HG02870 (cell line): ENCODE results near the gene BRAT1.
A peak's percentile ranks its signal among the peaks of the same experiment; 100 is the strongest.

ENCODE experiments used
- ATAC-seq: cut with Tn5 transposase; IDR thresholded peaks from one replicate; pipeline ENCODE4 v1.9.1; 2021; ENCODE audit warnings: mild to moderate bottlenecking, moderate library complexity; ENCODE audit not compliant: unreplicated experiment

Gene BRAT1

DNA sequence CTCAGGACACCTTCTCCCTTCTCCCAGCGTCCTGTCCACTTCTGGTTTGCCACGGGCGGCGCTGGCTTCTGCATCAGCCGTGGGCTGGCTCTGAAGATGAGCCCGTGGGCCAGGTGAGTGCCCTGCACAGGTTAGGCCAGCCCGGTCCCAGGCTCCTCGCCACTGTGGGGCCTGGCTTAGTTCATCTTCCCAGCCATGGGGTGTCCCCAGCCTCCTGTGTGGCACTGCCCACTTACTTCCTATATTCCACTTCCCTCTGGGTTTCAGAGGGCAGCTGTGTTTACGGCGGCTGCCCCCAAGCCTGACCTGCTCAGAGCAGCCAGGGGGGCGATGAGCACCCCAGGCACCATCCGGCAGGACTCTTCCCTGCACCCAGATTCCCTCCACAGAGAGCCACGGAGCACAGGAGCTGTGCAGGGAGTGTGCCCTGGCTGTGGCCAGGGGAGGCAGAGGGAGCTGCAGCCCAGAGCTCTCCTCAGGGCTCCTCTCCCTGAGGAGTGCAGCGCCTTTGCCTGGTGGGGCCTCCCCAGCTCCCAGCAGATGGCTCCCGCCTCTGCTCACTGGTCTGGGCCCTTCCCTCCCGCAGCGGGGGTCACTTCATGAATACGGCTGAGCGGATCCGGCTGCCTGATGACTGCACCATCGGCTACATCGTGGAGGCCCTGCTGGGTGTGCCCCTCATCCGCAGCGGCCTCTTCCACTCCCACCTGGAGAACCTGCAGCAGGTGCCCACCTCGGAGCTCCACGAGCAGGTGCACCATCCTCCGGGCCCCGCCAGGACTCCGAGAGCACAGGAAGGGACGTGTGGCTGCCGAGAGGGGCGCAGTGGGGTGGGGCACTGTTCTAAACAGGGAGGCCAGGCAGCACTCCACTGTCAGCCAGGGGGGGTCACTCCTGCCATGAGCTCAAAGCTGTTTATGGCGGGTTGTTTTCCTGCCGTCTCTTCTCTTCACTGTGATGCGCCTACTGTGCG, 29.4 kb downstream of the BRAT1 start:
- no peak for ATAC-seq

DNA sequence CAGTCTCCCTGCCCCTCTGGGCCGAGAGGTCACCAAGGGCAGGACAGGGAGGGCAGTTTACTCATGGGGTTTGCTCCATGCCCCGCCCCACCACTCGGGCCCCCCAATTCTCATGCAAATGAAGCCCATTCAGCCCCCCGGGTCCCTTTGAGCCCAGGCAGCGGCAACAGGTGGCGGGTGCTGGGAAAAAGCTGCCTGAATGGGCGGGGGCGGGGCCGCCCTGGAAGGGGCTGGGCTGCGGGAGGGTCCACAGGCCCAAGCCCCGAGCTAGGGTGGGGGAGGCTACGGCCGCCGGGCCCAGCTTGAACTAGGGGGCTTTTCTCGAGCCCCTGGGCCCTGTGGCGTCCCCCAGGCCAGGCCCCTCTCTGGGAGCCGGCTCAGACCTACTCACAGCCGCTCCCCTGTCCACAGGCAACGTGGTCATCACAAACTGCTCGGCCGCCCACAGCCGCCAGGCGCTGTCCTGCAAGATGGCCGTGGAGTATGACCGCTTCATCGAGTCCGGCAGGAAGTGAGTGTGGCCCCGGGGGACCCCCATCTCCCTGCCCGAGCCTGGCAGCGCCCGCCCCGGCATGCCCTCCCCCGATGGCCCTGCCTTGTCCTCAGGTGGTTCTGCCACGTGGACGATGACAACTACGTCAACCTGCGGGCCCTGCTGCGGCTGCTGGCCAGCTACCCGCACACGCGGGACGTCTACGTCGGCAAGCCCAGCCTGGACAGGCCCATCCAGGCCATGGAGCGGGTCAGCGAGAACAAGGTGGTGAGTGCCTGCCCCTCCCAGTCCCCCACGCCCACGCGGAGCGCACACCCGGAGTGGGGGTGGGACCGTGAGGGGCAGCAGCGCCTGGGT, 30.3 kb downstream of the BRAT1 start:
- ATAC-seq = no peak

DNA sequence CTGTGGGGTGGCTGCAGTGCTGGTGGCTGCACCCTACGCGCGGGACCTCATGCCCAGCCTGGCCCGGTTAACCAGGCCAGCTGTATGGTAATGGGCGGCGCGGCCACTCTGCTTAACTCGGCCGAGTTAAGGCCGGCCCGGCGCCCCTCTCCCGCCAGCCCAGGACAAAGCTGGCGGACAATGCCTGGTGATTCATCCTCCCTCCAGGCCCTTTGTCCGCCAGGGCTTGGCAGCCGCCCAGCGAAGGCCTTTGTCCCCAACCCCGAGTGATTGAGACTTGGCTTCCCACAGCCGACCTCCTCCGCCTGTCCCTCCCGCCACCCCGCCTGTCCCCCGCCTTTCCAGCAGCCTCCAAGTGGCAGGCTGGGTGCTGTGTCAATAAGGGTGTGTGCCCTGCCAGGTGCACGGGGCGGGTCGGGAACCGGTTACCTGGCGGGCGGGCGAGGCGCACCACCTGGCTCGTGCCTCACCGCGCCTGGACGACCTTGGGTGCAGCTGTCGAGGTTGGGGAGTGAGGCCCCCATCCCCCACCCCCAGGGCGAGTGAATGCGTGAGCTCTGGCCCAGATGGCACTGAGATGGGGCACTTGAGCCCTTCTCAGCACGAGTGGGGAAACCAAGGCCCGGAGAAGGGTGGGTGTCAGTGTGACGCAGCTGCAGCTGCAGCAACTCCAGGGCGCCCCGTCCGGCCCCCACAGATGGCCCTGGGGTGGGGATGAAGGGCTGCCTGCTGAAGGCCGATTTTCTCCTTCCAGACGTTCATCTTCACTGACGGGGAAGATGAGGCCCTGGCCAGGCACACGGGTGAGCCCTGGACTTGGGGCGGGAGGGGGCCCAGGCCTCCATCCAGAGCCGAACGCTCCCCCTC, 31.1 kb downstream of the BRAT1 start:
- no peak for ATAC-seq

DNA sequence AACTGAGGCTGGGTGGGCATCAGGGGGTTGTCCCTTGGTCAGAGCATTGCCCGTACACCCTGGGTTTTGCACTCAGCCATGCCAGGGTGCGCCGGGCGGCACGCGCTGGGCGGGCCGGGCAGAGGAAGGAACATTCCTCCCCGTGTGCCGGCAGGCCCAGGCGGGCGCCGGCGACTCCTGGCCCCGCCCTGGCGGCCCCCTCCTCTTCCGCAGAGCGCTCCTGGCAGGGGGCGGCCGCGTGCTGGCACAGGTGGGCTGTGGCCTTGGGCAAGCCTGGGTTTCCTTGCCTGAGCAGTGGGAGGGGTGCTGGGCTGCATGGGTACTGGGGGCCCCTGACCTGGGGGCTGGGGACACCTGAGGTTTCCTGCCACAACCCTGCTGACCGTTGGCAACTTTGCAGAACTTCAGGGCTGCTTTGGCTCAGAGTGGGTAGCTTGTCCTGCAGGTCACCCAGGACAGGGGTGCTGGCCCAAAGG, 31.8 kb downstream of the BRAT1 start:
- no peak for ATAC-seq

DNA sequence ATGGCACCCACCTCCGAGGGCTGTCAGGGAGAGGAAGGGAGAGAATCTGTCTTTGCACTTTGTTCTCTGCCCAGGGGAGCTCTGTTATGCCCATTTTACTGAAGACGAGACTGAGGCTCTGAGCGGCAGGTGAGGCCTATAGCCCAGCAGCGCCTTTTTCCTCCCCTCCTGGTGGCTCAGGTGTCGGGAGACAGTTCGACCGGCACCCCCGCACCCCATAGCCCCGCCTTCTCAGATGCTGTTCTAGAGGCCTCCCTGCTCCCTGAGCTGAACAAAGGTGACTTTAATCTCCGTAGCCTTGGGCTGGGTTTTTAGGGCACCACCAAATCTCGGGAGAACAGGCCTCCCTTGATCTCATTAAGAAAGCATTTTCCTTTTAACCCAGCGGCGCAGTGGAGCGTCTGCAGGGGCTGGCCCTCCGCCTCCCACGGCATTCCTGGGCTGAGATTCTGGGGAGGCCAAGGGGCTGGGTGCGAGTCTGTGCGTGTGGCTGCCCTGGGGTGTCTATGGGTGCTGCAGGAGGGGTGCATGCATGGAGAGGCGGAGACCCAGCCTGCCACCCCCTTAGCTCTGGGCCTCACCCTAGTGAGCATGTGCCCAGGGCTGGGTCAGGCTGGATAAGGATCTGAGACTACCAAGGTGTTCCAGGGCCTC, 32.4 kb downstream of the BRAT1 start:
- no peak for ATAC-seq

DNA sequence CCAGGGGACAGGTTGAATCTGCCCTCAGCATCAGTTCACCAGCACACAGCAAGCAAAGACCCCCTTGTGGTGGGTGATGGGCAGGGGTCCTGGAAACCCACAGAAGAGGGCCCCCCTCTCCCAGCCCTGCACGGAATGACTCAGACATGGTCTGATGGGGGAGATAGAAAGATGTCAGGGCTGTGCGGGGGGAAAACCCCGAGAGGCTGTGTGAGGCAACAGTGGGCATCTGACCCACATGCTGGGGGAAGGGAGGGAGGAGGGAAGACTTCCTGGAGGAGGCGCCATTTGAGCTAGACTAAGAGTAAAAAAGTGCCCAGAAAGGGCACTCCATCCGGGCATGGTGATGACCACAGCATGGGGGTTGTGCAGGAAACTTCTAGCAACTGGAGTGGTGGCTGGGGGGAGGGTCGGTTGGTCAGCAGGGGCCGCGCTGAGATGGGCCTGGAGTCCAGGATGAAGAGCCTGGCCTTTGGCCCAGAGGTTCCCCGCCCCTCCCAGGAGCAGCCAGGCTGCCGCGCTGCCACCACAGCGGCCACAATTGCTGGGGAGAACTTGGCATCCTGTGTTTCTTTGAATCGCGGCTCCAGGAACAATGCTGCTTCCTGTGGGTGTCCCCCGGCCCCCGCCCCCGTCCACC, 33.3 kb downstream of the BRAT1 start:
- ATAC-seq = no peak

DNA sequence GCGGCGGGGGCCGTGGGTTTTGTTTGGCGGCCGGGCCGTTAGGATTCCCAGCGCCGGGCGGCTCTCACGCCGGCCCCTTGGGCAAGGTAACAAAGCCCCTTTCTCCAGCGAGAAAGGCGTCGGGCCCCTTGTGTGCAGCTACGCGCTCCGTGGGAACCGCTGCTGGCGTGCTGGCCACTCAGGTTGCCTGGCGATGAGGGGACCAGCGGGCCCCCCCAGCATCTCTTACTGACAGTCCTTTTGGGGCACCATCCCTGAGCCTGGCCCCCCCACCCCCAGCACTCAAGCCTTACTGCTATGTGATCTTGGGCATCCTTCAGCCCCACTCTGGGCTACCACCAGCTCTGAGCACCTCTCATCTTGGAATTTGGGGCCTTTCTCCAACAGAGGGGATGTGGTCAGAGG, 34.0 kb downstream of the BRAT1 start:
- ATAC-seq = no peak

DNA sequence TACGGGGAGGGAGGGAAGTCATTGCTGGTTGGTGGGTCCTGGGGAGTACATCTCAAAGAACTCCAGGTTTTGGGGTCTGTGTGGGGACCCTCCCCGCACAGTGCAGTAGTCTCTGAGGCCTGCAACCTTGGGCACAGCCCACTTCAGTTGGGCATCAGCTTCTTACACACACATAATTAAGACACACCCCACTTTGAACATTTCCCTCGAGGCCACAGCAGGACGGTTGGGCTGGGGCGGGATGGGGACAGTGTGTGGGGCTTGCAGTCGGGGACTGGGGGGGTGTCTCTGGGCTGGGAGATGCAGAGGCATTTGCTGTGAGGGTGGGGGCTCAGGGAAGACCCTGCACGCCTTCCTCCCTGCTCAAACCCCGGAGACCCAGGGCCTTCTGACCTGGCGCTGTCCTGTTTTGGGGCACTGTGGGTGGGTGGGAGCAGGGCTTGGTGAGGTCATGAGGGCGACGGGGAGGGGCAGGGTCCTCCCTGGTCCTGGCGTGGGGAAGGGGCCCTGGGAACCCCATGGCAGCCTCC, 34.5 kb downstream of the BRAT1 start:
- ATAC-seq = no peak

DNA sequence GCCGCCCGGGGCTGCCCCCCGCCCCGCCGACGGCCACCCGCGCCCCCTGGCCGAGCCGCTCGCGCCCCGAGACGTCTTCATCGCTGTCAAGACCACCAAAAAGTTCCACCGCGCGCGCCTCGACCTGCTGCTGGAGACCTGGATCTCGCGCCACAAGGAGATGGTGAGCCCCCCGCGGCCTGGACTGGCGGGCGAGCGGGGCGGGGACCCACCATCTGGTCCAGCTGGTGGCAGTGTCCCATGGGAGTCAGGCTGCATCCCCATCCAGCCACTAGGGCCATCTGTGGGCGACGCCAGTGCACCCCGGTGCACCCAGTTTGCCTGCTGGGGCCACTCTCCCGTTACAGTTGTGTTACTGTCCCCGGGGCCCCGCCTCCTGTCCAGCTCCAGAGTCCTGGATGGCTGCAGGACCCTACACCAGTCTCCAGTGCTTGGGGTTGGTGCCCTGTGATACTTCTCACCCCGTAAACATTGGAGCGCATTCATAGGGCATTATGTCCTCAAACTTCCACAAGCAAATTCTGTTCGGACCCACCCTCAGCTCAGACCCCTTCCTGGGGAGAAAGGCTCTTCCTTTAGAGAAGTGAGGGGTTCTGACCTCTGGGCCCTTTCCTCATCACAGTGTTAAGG, 35.1 kb downstream of the BRAT1 start:
- ATAC-seq = no peak

DNA sequence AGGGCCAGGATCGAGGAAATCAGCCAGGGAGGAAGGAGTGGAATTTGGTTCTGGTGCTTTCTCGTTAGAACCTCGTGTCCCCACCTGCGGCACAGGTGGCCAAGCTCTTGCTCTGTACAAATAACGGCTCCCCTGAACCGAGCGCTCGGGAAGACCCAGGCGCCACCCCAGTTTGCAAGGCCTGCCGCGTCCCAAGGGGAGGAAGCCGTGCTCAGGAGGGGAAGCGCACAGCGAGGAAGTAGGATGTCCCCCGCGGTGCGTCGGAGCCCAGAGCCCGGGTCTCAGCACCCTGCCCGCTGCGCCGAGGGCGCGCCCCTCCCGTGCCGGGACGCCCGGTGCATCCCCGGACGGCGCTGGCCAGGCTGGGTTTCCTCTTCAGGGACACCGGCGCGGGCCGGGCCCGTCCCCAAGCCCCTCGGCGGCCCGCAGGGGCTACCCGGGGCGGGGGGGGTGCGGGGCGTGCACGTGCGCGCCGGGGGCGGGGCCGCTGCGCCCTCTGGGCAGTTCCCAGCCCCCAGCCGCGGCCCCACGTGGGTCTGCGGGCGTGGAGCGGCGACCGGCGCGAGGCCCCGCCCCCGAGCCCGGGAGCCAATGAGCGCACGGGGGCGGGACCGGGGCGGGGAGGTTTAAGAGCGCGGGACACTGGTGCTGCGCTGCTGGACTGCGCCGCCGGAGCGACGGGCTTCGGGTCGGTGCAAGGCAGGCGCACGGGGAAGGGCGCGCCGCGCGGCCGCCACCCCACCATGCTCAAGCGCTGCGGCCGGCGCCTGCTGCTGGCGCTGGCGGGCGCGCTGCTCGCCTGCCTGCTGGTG, 36.0 kb downstream of the BRAT1 start, which contains the start of gene LFNG:
Gene LFNG (plus strand): TSS at position 656 of the 812 bp plus-strand sequence. CDS start 88 bp downstream, at position 744.
- ATAC-seq = peak; percentile 79

DNA sequence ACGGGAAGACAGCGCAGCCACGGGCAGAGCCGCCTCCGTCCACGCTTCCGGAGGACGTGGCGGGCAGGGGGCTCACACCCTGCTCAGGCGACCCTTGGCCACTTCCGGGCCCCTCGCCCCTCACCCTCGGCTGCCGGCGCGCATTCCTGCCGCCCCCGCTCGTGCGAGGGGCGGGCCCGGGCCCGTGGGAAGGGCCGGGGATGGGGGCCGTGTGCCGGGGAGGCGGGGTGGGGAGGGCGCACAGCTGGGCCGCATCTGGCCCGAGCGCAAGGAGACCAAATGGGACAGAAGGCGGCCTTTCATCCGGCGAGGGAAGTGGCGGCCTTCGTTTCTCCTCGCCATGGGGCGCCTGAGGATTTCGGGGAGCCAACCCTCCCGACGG, 36.6 kb downstream of the BRAT1 start:
- no peak for ATAC-seq

DNA sequence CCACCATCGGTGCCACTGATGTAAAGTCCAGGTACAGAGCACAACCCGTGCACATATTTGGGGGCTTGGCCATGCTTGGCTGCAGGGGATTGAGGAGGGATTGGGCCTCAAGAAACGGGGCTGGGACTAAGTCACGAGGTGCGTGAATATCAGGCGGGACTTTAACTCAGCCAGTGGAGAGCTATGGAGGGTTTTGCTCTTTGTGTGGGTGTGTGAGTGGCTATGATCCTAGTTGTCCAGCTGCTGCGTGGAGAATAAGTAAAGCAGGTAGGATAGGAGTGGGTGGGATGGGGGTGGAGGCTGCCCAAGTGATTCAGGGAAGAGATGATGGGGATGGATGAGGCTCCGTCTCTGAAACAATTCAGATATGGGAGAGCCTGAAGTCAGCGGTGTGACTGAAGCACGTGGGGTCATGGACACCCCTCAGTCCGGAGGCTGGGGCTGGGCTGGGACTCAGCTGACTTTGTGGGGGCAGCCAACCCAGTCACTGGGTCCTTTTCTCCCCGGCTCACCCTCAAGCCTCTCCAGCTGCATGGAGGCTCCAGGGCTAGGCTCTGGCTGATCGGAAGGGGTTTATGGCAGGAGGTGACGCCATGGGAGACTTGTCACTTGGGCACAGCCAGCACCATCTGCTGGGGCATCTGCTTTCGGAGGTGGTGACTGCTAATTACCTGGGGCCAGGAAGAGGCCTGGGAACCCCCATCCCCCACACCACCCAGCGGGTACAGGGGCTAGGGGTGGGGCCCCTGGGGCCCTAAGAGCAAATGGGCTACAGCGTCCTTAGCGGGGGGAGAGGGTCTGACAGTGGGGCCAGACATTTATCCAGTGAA, 37.4 kb downstream of the BRAT1 start:
- no peak for ATAC-seq

DNA sequence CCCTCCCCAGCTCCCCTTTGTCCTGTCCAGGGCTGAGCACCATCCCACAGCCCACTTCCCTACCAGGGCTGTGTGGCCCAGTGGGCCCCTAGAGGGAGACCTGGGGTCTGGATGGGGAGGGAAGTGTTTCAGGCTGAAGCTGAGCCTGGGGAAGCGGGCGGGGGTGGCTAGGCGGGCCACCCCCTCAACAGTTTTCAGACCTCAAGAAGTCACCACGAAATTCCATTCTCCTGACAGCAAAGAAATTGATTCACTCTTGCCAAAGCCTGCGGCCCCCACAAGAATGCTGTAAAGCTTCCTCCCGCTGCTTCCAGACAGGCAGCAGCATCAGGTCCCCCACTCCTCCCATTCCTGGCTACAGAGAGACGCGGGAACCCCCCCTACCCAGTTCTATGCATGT, 38.3 kb downstream of the BRAT1 start:
- no peak for ATAC-seq

DNA sequence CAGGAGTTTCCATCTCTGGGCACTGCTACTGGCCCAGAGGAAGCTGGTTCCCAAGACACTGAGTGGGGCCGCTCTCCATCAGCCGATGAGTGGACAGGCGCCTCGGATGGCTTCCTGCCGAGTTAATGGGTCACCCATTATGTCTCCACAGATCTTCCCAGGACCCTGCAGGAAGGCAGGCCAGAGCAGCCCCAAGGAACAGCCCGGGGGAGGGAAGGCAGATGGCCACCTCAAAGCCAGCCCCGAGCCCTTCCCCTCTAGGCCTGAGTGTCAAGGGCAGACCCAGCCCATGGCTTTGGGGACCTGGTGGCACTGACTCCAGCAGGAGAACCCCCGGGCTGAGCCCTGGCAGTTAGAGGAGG, 39.1 kb downstream of the BRAT1 start:
- ATAC-seq = no peak

DNA sequence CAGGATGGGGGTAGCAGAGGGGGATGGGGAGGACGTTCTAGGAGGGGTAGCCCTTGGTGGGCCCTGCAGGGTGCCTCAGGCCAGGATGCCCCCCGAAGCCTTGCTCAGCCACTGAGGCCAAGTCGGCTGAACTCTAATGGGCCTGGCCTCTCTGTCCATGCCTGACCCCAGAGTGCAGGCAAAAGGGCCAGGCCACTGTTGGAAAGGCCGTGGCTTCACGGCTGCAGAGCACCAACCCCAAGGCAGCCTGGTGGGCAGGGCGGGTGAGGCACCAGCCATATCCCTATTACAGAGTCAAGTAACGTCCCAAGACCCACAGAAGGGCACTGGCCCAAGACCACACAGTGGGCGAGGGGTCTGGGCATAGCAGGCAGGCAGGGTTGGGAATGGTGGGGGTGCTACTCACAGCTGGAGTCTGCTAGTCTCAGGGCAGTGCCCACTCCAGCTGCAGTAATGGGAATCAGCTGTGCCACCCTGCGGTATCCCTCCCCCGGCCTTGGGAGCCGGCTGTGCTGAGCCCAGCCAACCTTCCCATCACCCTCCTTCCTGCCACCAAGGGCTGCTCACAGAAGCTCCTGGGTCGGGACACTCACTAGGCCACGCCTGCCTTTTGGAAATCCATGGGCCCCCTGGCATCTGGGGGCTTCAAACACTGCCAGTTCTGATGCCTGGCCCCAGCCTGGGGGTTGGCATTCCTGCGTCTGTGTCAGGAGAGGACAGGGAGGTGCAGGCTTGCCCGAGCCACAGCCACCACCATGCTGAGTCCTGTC, 39.7 kb downstream of the BRAT1 start:
- ATAC-seq = no peak
